ENCODE measurements around the gene ETF1. TPM values are rescaled to one million over a fixed set of nuclear protein-coding genes. Genes with fewer than 3 reads are reported as not detected.
"Not testable (repeated sequence)": the region's sequence is repeated elsewhere in the genome, so short reads cannot be mapped to it uniquely, and the experiment has no call there.

Gene ETF1
- total RNA-seq, 1 donor from 2014 or later = 63.1 TPM

DNA sequence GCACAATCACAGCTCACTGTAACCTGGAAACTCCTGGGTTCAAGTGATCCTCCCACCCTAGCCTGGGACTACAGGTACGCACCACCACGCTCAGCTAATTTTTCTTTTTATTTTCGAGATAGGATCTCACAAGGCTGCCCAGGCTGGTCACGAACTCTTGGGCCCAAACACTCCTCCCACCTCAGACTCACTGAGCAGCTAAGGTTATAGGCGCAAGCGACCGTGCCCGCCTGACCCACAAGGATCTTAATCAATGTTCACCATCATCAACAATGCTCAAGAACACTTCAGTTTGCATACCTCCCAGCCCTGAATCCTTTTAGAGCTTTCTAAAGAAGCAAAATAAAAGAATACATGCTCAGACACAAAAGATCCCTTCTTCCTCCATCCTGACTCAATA is 13.2 kb downstream of the ETF1 start:
- no peak for DNase-seq (ENCODE audit: low spot score)

DNA sequence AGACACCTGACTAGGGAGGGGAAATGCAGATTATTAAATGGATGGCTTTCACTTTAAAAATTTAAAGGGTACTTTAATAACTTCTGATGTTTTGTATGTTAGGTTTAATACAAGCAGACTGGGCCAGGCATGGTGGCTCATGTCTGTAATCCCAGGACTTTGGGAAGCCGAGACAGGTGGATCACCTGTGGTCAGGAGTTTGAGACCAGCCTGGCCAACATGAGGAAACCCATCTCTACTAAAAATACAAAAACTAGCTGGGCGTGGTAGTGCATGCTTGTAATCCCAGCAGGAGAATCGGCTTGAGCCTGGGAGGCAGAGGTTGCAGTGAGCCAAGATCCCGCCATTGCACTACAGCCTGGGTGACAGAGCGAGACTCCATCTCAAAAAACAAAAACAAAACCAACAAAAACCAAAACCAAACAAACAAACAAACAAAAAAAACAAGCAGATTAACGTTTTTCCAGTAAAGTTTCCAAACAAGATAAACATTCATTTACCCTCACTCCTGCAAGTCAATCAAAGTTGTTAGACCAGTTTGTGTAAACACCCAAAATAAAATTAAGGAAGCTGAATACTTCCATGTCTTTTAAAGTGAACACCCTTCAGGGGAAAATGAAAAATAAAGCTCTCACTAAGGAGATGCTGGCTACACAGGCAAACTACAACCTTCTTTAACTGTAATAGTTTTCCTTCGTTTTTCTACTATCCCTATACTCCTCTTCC is 14.1 kb downstream of the ETF1 start:
- no peak for DNase-seq (ENCODE audit: low spot score)

GRCh38 chr5:138528208-138528607 is 14.8 kb downstream of the ETF1 start:
- DNase-seq (ENCODE audit: low spot score) = no peak

- DNase-seq (ENCODE audit: low spot score) = no peak
These were observed 15.9 kb downstream of the ETF1 start for GRCh38 chr5:138527170-138527569.

GRCh38 chr5:138523406-138523805 is 19.6 kb downstream of the ETF1 start:
- DNase-seq (ENCODE audit: low spot score) = no peak

DNA sequence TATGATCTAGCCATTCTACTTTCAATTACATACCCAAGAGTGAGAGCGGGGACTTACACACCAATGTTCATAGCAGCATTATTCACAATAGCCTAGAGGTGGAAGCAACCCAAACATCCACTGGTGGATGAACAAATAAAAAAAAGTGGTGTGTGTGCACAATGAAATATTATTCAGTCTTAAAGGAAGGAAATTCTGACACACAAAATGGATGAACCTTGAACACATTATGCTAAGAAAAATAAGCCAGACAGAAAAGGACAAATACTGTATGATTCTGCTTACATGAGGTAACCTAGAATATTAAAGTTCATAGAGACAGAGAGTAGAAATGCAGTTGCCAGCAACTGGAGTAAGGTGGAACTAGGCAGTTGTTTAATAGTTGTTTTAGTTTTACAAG is 22.1 kb downstream of the ETF1 start:
- DNase-seq (ENCODE audit: low spot score) = no peak

DNA sequence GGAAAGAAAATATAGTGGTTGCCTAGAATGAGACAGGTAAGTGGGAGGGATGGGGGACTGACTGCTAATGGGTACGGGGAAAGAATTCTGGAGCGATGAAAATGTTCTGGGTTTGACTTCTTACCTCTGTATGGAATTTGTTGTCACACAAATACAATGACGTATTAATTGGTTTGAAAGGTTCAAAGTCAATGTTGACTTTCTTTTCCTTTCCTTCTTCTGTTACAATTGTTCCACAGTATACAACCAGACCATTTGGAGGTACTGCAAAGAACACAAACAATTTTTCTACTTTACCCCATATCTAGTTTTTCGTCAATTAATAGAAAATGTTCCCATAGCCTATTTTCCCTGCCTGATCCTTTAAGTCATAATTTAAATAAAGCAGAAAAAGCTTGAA is 25.6 kb downstream of the ETF1 start:
- no peak for DNase-seq (ENCODE audit: low spot score)

DNA sequence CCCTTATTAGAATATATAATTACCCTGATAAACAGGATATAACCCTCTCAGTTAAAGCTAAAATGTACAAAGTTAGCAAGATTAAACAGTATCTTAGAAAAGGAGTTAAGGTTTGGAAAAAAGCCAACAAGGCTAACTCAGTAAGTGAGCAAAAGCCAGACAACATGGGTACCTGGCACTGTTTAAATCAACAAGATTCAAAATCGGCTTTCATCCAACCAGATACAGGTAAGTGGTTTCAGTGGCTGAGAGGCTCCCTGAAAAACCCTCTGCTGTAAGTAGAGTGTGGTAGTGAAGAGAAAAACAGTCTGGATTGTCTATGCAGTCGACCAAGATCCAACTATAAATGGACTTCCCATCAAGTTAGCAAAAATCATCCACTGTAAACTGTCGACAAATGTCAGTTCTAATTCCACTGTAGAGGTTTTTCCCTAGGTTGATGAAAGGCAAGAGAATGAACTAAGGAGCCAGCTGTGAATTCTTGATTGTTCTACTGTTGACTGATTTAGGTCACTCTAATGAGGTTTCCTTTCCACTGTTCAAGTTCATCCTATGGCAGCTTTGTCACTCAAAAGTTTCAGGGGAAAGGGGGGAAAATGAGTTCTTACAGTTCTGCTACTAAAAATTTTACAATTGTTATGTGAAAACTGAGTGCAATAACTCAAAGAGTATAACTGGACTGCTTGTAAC is 27.3 kb downstream of the ETF1 start:
- DNase-seq (ENCODE audit: low spot score) = no peak

DNA sequence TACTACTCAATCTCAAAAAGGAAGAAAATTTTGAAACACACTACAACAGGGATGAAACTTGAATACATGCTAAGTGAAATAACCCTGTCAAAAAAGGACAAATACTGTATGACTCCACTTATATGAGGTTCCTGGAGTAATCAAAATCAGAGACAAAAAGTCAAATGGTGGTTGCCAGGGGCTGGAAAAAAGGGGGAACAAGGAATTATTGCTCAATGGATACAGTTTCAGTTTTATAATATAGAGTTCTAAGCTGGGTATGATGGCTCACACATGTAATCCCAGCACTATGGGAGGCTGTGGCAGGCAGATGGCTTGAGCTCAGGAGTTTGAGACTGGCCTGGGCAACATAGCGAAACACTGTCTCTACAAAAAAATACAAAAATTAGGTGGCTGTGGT is 29.0 kb downstream of the ETF1 start:
- DNase-seq (ENCODE audit: low spot score) = no peak

- DNase-seq (ENCODE audit: low spot score) = no peak
These were observed 34.1 kb downstream of the ETF1 start for GRCh38 chr5:138508958-138509357.

DNA sequence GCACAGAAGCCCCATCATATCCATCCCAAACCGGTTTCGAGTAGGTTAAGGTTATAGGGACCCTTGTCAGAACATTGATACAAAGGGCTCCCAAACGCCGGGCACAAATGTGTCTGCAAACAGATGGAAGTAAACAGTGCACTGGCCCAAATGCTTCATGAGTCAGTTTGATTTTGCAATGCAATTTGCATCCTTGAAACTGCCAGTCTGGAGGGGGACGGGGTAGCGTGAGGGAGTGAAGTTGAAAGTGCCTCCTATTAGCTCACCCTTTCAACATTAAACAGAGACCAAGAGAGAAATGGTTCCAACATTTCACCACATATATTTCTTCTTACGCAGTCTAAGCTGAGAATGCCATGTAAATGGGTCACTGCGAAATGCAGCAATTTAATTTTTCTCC is 35.6 kb downstream of the ETF1 start:
- not testable (repeated sequence) for DNase-seq (ENCODE audit: low spot score)

- DNase-seq (ENCODE audit: low spot score) = no peak
These were observed 36.4 kb downstream of the ETF1 start for GRCh38 chr5:138506370-138507306.

DNA sequence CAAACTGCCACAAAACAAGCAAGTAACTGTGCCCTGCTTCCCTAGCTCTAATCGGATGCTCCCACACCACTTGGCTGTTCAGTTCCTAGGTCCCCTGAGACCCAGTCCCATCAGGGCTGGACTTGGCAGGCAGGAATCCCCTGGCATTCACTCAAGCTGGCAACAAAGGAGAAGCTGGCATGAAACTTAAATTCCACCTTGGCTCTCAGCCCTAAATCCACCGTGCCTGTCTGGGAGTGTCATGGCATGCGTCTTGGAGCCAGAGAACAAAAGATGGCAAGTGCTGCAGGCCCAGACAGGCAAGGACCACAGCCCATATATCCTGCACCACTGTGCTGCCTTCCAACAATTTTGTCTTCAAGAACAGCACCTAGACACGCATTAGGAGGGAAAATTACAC is 38.2 kb downstream of the ETF1 start:
- DNase-seq (ENCODE audit: low spot score) = peak; percentile 26

GRCh38 chr5:138503487-138504270 is 39.4 kb downstream of the ETF1 start:
- peak; percentile 39 for DNase-seq (ENCODE audit: low spot score)

DNA sequence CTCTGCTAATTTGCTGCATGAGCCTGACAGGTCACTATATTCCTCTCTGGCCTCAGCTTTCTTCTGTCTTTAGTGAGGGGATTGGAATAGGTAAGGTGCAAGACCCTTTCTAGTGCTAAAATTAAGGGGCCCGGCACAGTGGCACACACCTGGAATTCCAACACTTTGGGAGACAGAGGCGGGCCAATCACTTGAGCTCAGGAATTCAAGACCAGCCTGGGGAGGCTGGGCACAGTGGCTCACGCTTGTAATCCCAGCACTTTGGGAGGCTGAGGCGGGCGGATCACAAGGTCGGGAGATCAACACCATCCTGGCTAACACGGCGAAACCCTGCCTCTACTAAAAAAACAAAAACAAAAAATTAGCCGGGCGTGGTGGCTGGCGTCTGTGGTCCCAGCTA is 40.5 kb downstream of the ETF1 start:
- no peak for DNase-seq (ENCODE audit: low spot score)

GRCh38 chr5:138502121-138502520 is 40.9 kb downstream of the ETF1 start:
- no peak for DNase-seq (ENCODE audit: low spot score)

DNA sequence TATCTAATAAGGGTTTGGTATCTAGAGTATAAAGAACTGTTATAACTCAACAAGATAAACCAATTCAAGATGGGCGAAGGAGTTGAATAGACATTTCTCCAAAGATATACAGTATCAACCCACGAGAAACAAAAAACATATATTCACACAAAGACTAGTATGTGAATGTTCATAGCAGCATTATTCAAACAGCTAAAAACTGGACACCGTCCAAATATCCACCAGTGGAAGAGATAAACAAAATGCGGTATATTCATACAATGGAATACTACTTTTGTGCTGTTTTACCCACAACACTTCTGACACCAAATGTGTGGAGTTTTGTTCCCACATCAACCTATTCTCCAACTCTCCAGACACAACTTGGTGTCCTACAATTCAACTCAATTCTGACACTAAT is 44.7 kb downstream of the ETF1 start:
- DNase-seq (ENCODE audit: low spot score) = no peak

DNA sequence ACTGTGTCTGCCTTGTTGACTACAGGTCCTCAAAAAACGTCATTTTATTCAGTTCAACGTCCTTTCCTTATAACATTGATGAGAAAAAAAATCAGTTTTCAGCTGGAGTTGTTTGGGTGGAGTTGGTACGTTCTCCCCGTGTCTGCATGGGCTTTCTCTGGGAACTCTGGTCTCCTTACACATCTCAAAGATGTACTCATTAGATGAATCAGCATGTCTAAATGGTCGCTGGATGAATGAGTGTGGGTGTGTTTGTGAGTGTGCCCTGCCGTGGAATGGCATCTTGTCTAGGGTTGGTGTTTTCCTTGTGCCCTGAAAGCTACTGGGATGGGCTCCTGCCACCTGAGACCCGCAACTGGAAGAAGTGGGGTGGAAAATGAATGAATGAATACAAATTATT is 47.7 kb downstream of the ETF1 start:
- DNase-seq (ENCODE audit: low spot score) = no peak

DNA sequence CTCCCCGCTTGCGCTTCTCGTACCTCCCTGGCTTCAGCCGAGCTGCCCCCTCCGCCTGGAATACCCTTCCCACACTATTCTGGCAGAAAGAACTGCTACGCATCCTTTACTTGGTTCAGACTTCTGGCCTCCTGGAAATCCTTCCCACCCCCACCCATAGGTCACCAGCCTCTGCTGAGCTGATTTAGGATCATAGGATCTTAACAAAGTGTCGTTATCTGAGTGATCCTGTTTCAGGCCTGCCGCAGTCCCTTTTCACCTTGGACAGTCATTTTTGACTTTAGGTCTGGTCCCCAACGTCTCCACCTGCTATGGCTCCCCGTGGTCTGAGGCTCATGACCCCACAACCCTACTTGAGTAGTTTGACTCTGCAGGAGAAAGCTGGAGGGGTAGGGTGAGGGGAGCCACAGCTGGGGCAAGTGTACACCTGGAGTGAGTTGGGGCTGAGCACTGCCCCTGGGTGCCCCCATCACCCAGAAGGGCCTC is 50.4 kb downstream of the ETF1 start:
- no peak for DNase-seq (ENCODE audit: low spot score)

GRCh38 chr5:138491669-138492559 is 51.1 kb downstream of the ETF1 start:
- DNase-seq (ENCODE audit: low spot score) = peak; percentile 91

DNA sequence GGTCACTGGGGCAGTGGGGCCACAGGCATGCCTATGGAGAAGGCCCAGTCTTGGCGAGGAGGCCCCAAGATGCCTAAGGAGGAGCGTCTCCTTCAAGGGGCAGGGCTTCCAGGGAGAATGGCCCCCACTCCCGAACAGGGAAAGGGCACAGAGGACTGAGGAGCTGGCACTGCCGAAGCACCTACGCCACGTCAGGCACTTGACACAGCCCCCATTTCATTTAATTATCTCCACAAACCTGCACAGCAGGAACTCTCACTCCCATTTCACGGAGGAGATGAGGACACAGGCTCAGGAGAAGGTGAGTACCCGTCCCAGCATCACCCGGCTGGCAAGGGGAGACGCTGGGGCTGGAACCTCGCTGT is 51.8 kb downstream of the ETF1 start:
- DNase-seq (ENCODE audit: low spot score) = no peak

Data from mucosa of gallbladder (tissue), 1 donor.